Ectodermal cell (in vitro differentiated cells): ENCODE data around the gene GALNT17.

Experiments used
- H3K27ac ChIP-seq: 2 replicates; pipeline ENCODE4 v1.7.0; 2013; ENCODE audit warnings: mild to moderate bottlenecking, low read depth, low read length; ENCODE audit not compliant: insufficient read depth, poor library complexity, severe bottlenecking
- H3K27me3 ChIP-seq: 2 replicates; pipeline ENCODE4 v1.7.0; 2013; ENCODE audit warnings: mild to moderate bottlenecking, low read length; ENCODE audit not compliant: insufficient read depth, control insufficient read depth, poor library complexity, severe bottlenecking
- H3K36me3 ChIP-seq: one replicate; pipeline ENCODE4 v1.7.0; 2013; ENCODE audit warnings: low read length; ENCODE audit not compliant: control insufficient read depth, insufficient read depth
- H3K4me1 ChIP-seq: one replicate; pipeline ENCODE4 v1.7.0; 2013; ENCODE audit warnings: low read length; ENCODE audit not compliant: control insufficient read depth, insufficient read depth
- H3K4me3 ChIP-seq: 2 replicates; pipeline ENCODE4 v1.7.0; 2013; ENCODE audit warnings: low read depth, low read length, control low read depth; ENCODE audit not compliant: insufficient read depth
- H3K9me3 ChIP-seq: 2 replicates; pipeline ENCODE4 v1.7.0; 2013; ENCODE audit warnings: mild to moderate bottlenecking, low read length, moderate library complexity; ENCODE audit not compliant: control insufficient read depth
- WGBS, 2 experiments: methylation state at CpG; one replicate each; pipeline ENCODE4 v1.1.7; 2013; ENCODE audit warnings: missing lambda C conversion rate in 2 of 2; 5-methylcytosine and 5-hydroxymethylcytosine counted together

GALNT17 gene

DNA sequence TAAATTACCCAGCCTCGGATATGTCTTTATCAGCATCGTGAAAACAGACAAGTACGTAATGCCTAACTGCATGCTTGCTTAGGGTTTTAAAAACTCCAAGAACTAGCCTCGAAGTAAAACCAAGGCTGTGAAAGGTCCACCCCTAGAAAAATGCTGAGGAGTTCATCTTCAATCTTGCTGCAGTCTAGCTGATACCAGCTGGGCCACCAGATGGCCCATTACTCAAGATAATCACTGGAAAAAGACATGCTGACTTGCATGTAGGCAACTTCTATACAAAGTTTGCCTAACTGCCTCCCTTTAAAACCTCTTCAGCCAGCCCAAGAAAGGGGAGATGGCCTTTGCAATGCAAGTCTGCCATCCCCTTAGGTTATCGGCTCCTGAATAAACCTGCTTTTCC, 614.1 kb downstream of the GALNT17 start:
- WGBS, 2 experiments = 94 to 95% methylated on average over 5 of the region's 5 CpGs
- H3K4me3 ChIP-seq = no peak overlapping the region
- no peaks in the 10 kb centered on the region for H3K27me3 ChIP-seq
- H3K9me3 ChIP-seq = no peaks in the 10 kb centered on the region
- no peaks in the 10 kb centered on the region for H3K36me3 ChIP-seq
- H3K4me1 ChIP-seq = no peaks in the 10 kb centered on the region
- H3K27ac ChIP-seq = no peak overlapping the region

DNA sequence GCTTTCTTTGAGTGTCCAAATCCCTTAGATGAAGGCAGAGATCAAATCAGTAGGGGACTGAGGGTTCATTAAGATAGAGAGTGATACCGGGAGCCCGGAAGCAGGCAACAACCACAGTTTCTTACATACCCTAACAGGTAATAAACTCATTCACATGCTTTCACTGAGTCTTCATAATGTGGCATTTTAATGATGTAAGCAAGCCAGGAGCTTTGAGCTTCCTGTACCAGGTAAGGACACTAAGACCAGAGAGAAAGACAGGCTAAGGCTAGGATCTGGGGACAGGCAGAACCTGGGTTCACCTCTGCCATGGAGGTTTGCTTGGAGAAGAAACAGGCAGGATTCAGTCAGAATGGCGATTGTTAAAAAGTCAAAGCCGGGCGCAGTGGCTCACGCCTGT, 618.3 kb downstream of the GALNT17 start:
- no peak overlapping the region for H3K4me3 ChIP-seq
- no peaks in the 10 kb centered on the region for H3K4me1 ChIP-seq
- peaks cover 12% of the 10 kb centered on the region for H3K27me3 ChIP-seq
- 94 to 95% methylated on average over 5 to 6 of the region's 6 CpGs for WGBS, 2 experiments
- no peak overlapping the region for H3K27ac ChIP-seq
- H3K36me3 ChIP-seq = no peaks in the 10 kb centered on the region
- no peaks in the 10 kb centered on the region for H3K9me3 ChIP-seq

DNA sequence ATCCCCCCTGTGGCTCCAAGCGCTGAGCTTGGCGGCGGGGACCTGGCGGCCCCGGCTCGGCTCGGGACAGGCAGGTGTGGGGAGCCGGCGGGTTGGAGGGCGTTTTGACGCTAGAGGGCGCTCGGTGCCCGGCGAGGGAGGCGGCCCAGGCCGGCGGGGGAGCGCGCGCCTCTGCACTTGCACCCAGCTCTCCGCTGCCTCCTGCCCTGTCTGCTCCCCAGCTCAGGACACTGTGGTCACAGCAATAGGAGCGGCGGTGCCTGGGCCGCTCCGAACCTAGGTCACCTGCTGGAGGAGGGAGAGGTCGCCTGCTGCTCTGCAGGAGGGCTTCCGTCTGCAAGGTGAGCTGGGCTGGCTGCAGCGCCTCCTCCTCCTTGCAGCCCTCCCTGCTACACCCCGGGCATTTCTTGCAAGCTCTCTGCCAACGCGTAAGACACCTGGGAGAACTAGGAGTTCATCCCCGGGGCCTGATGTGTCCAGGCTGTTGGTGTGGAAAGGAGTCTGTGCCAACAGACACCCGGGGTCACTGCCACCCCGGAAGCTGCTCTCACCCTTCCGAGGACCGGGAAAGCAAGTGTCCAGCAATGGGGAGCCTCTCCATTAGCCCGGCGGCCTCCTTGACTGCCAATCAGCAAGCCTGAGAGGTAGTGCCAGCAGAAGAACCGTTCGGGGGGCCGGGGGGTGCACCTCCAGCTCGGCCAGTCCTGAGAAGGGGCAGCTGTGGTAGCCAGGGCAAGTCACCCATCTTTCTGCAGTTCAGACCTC, 620.4 kb downstream of the GALNT17 start:
- Histone ChIP-seq H3K36me3 (no peaks in the 10 kb centered on the region), H3K27me3 (peaks cover 12% of the 10 kb centered on the region), H3K4me3 (peak overlapping the region; percentile 13), H3K27ac (no peak overlapping the region), H3K4me1 (no peaks in the 10 kb centered on the region), H3K9me3 (peaks cover under 1% of the 10 kb centered on the region)
- 19 to 22% methylated on average over 43 of the region's 43 CpGs for WGBS, 2 experiments

DNA sequence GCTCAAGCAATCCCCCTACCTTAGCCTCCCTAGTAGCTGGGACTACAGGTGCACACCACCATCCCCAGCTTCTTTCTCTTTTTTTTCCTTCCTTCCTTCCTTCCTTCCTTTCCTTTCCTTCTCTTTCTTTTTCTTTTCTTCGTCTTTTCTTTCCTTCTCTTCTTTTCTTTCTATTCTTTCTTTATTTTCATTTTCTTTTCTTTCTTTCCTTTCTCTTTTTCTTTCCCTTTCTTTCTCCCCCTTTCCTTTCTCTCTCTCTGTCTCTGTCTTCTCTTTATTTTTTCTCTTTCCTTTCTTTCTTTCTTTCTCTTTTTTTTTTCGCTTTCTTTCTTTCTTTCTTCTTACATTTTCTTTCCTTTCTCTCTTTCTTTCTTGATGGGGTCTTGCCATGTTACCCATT, 621.3 kb downstream of the GALNT17 start:
- peaks cover 2% of the 10 kb centered on the region for H3K9me3 ChIP-seq
- H3K36me3 ChIP-seq = no peaks in the 10 kb centered on the region
- no peaks in the 10 kb centered on the region for H3K4me1 ChIP-seq
- H3K27ac ChIP-seq = no peak overlapping the region
- no peak overlapping the region for H3K4me3 ChIP-seq
- 93 to 96% methylated on average over 2 of the region's 2 CpGs for WGBS, 2 experiments
- peaks cover 12% of the 10 kb centered on the region for H3K27me3 ChIP-seq

DNA sequence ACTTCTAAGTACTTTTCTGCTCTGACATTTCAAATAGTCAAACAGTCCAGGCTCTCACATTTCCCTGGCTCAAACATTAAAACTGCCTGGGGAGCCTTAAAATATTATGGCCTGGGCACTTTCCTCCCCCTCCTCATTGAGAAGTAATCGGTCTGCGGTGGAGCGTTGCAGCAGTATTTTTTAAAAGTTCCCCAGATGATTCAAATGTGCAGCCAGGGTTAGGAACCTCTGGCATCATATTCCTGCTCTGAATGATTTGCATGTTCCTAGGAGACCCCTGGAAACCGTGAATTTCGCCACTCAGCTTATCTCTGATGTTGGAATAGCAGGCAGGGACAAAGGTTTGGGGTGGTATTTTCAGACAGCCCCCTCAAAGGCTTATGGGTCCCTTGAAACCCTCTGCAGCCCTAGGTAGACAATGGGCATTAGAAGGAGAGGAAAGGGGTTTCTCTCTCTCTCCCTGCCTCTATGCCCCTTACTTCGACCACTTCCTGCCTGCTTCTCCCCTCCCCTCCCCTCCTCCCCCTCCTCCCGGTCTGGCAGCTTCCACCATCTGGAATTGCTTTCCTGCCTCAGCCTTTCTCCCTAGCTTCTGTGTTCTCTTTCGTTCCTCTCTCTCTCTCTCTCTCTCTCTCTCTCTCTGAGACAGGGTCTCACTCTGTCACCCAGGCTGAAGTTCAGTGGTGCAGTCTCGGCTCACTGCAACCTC, 622.2 kb downstream of the GALNT17 start:
- 81 to 84% methylated on average over 9 of the region's 9 CpGs for WGBS, 2 experiments
- H3K4me1 ChIP-seq = no peaks in the 10 kb centered on the region
- no peaks in the 10 kb centered on the region for H3K36me3 ChIP-seq
- H3K4me3 ChIP-seq = no peak overlapping the region
- H3K27me3 ChIP-seq = peaks cover 12% of the 10 kb centered on the region
- peaks cover 2% of the 10 kb centered on the region for H3K9me3 ChIP-seq
- no peak overlapping the region for H3K27ac ChIP-seq

- no peaks in the 10 kb centered on the region for H3K4me1 ChIP-seq
- H3K27ac ChIP-seq = no peak overlapping the region
- H3K9me3 ChIP-seq = peaks cover 2% of the 10 kb centered on the region
- WGBS, 2 experiments = 92 to 95% methylated on average over 4 of the region's 4 CpGs
- H3K27me3 ChIP-seq = peaks cover 12% of the 10 kb centered on the region
- no peak overlapping the region for H3K4me3 ChIP-seq
- H3K36me3 ChIP-seq = no peaks in the 10 kb centered on the region
These were observed 622.9 kb downstream of the GALNT17 start for GRCh38 chr7:71754828-71755227.

GRCh38 chr7:71761336-71761735, 629.4 kb downstream of the GALNT17 start:
- no peaks in the 10 kb centered on the region for H3K36me3 ChIP-seq
- H3K27me3 ChIP-seq = no peaks in the 10 kb centered on the region
- no peak overlapping the region for H3K27ac ChIP-seq
- peaks cover 4% of the 10 kb centered on the region for H3K9me3 ChIP-seq
- no peaks in the 10 kb centered on the region for H3K4me1 ChIP-seq
- H3K4me3 ChIP-seq = no peak overlapping the region
